ENCODE data around the gene RAVER2. TPM values are rescaled to one million over a fixed set of nuclear protein-coding genes. Genes with fewer than 3 reads are reported as not detected.
"Not testable (repeated sequence)": the region's sequence is repeated elsewhere in the genome, so short reads cannot be mapped to it uniquely, and the experiment has no call there.

The RAVER2 gene
- total RNA-seq, 1 experiment from 2014 or later, result 13.3 TPM

GRCh38 chr1:64769971-64770370, 25.1 kb downstream of the RAVER2 start:
- H3K27ac Mint-ChIP-seq, result no peak overlapping the region

GRCh38 chr1:64773306-64773705, 28.4 kb downstream of the RAVER2 start:
- DNase-seq; H3K9ac ChIP-seq (ENCODE audit: extremely low read depth, insufficient read length, low read length); H4K5ac ChIP-seq (ENCODE audit: insufficient read length, low read depth, low read length); H3K9me3 ChIP-seq (ENCODE audit: control insufficient read depth, low read depth, low read length); H3K4me1 Mint-ChIP-seq; H3K23ac ChIP-seq (ENCODE audit: insufficient read length, low read depth, low read length); H4K91ac ChIP-seq (ENCODE audit: insufficient read length, low read depth, low read length); H4K20me1 ChIP-seq (ENCODE audit: control insufficient read depth, insufficient read depth, insufficient read length); H2AFZ ChIP-seq (ENCODE audit: low read length); H3K79me2 ChIP-seq (ENCODE audit: insufficient read depth, low read length); H2BK5ac ChIP-seq (ENCODE audit: insufficient read length, low read length); H3T11ph ChIP-seq (ENCODE audit: low read length); H3K4me3 Mint-ChIP-seq; H3K23me2 ChIP-seq (ENCODE audit: insufficient read length, low read depth, low read length, poor library complexity, severe bottlenecking); H3K14ac ChIP-seq (ENCODE audit: insufficient read depth, low read length); H2BK15ac ChIP-seq (ENCODE audit: low read depth, low read length); H3K27ac ChIP-seq (ENCODE audit: insufficient read length, low read depth, low read length); H2BK12ac ChIP-seq (ENCODE audit: insufficient read length, low read depth, low read length); H4K8ac ChIP-seq (replicated peaks; ENCODE audit: insufficient read length, low read depth, low read length); H2AK5ac ChIP-seq (ENCODE audit: insufficient read length, low read length); H3K4ac ChIP-seq (ENCODE audit: low read depth, low read length); H2BK20ac ChIP-seq (ENCODE audit: low read depth, low read length, poor library complexity, severe bottlenecking); H2BK120ac ChIP-seq (ENCODE audit: low read depth, low read length, poor library complexity, severe bottlenecking); H3K79me1 ChIP-seq (ENCODE audit: insufficient read depth, low read depth, low read length, poor library complexity, severe bottlenecking); H3K27me3 ChIP-seq (ENCODE audit: insufficient read depth, low read length); H3K27me3 Mint-ChIP-seq (ENCODE audit: low read depth); H3K4me1 ChIP-seq (ENCODE audit: insufficient read depth, low read length); H3K18ac ChIP-seq (ENCODE audit: insufficient read length, low read depth, low read length); H3K56ac ChIP-seq (ENCODE audit: insufficient read length, low read depth, low read length); H3K4me2 ChIP-seq (ENCODE audit: insufficient read depth, insufficient read length, low read length); H3K27ac Mint-ChIP-seq: not testable (repeated sequence)
- Mint-ChIP-seq H3K9me3 (peaks cover 9 to 15% of the 10 kb centered on the region in 2 experiments; a peak in 4 of 5 replicates), H3K36me3 (ENCODE audit: insufficient read depth in 1 of 3, low read depth in 3 of 3) (peaks cover 25 to 37% (median 32%) of the 10 kb centered on the region in 3 experiments)
- WGBS (ENCODE audit: extremely low coverage, insufficient read length, low lambda C conversion rate), result no CpG with 5 or more reads among the region's 3 CpGs

More at GRCh38 chr1:64769971-64770370, 25.1 kb downstream of the RAVER2 start:
- no peak overlapping the region for H3K4me2 ChIP-seq (ENCODE audit: insufficient read depth, insufficient read length, low read length)
- DNase-seq, result no peak
- no peaks in the 10 kb centered on the region for H3K23me2 ChIP-seq (ENCODE audit: insufficient read length, low read depth, low read length, poor library complexity, severe bottlenecking)
- no peaks in the 10 kb centered on the region for H3K4me1 ChIP-seq (ENCODE audit: insufficient read depth, low read length)
- Mint-ChIP-seq H3K4me1 (no peaks in the 10 kb centered on the region; a peak in 1 of 4 replicates), H3K4me3 (no peak overlapping the region), H3K27me3 (ENCODE audit: low read depth) (no peaks in the 10 kb centered on the region), H3K36me3 (ENCODE audit: insufficient read depth in 1 of 3, low read depth in 3 of 3) (peaks cover 25 to 37% (median 32%) of the 10 kb centered on the region in 3 experiments), H3K9me3 (peaks cover 9 to 15% of the 10 kb centered on the region in 2 experiments; a peak in 4 of 5 replicates)
- no peaks in the 10 kb centered on the region for H3K27me3 ChIP-seq (ENCODE audit: insufficient read depth, low read length)
- no peaks in the 10 kb centered on the region; the same call in 1 of the 2 replicates for H3K79me2 ChIP-seq (ENCODE audit: insufficient read depth, low read length)
- H4K20me1 ChIP-seq (ENCODE audit: control insufficient read depth, insufficient read depth, insufficient read length), result no peaks in the 10 kb centered on the region
- H2BK12ac ChIP-seq (ENCODE audit: insufficient read length, low read depth, low read length), result no peak overlapping the region
- no peak for TF ChIP-seq CTCF (conservative IDR thresholded peaks at IDR 0.05)
- no peak overlapping the region for H3T11ph ChIP-seq (ENCODE audit: low read length)
- no peak overlapping the region for H4K8ac ChIP-seq (replicated peaks; ENCODE audit: insufficient read length, low read depth, low read length)
- no peak overlapping the region for H3K14ac ChIP-seq (ENCODE audit: insufficient read depth, low read length)
- no peak overlapping the region for H3K27ac ChIP-seq (ENCODE audit: insufficient read length, low read depth, low read length)
- no peak overlapping the region for H4K5ac ChIP-seq (ENCODE audit: insufficient read length, low read depth, low read length)
- H4K91ac ChIP-seq (ENCODE audit: insufficient read length, low read depth, low read length), result no peak overlapping the region
- WGBS (ENCODE audit: extremely low coverage, insufficient read length, low lambda C conversion rate), result no CpG with 5 or more reads among the region's 2 CpGs
- H2AFZ ChIP-seq (ENCODE audit: low read length), result no peak overlapping the region
- H3K4ac ChIP-seq (ENCODE audit: low read depth, low read length), result no peak overlapping the region
- H2BK20ac ChIP-seq (ENCODE audit: low read depth, low read length, poor library complexity, severe bottlenecking), result no peak overlapping the region
- H3K56ac ChIP-seq (ENCODE audit: insufficient read length, low read depth, low read length), result no peak overlapping the region
- H3K18ac ChIP-seq (ENCODE audit: insufficient read length, low read depth, low read length), result no peak overlapping the region
- no peak overlapping the region for H3K9ac ChIP-seq (ENCODE audit: extremely low read depth, insufficient read length, low read length)
- H2BK120ac ChIP-seq (ENCODE audit: low read depth, low read length, poor library complexity, severe bottlenecking), result no peak overlapping the region
- no peak overlapping the region for H3K23ac ChIP-seq (ENCODE audit: insufficient read length, low read depth, low read length)
- no peaks in the 10 kb centered on the region for H3K9me3 ChIP-seq (ENCODE audit: control insufficient read depth, low read depth, low read length)
- H2BK15ac ChIP-seq (ENCODE audit: low read depth, low read length), result no peak overlapping the region
- no peak overlapping the region for H2AK5ac ChIP-seq (ENCODE audit: insufficient read length, low read length)
- no peak overlapping the region for H2BK5ac ChIP-seq (ENCODE audit: insufficient read length, low read length)
- no peaks in the 10 kb centered on the region for H3K79me1 ChIP-seq (ENCODE audit: insufficient read depth, low read depth, low read length, poor library complexity, severe bottlenecking)

Data from H9 (cell line).